Measurements from ENCODE around the gene CD109.
"Not testable (repeated sequence)": the region's sequence is repeated elsewhere in the genome, so short reads cannot be mapped to it uniquely, and the experiment has no call there.

CD109 gene

DNA sequence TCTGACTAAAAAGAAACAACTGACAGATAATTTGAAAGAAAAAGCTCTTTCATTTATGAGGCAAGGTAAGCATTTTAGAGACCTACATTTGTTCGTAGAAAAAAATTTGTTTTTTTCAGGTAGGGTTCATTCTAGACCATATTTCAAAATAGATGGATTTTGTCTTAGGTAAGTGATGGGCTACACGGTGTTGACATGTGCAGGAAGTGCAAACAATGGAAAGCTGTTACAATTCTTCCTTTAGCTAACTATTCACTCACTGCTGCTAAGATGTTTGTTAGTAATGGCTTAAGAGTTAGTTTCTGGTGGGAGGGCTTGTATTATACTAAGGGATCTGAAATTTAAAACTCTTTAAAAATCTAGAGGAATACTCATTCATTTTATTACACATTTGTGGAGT lies 96.7 kb downstream of the CD109 start:
- no peak for DNase-seq

- no peak for DNase-seq
Observed at GRCh38 chr6:73796881-73797280, 100.9 kb downstream of the CD109 start.

GRCh38 chr6:73797861-73798260 lies 101.9 kb downstream of the CD109 start:
- no peak for DNase-seq

GRCh38 chr6:73798592-73798991 lies 102.6 kb downstream of the CD109 start:
- no peak for DNase-seq

GRCh38 chr6:73800997-73801396 lies 105.0 kb downstream of the CD109 start:
- no peak for DNase-seq

DNA sequence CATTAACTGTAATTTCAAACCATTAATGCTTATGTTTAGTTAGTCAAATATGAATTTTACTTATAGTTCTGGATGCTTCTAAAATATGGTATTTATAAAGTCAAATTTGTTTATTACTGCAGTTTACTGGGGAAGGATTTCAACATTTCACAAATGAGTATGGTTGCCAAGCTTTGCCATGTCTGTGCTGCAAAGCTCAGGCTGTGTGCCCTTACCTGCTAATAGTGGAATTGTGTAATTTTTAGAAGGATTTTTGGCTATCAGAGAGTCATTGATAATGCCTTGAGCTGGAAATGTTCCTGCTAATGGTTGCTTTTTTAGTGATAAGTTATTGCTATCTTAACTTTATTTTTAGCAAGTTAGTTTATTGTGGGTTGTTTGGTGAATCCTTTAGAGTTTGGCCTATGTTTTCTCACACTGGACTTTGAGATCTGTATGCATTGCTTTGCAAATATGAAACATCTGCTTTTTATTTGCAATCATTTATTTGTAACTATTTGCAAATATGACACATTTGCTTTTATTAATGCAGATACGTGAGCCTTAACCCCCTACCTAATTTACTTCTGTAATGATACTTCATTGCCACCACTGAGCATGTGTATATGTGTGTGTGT lies 105.8 kb downstream of the CD109 start:
- DNase-seq = no peak

DNA sequence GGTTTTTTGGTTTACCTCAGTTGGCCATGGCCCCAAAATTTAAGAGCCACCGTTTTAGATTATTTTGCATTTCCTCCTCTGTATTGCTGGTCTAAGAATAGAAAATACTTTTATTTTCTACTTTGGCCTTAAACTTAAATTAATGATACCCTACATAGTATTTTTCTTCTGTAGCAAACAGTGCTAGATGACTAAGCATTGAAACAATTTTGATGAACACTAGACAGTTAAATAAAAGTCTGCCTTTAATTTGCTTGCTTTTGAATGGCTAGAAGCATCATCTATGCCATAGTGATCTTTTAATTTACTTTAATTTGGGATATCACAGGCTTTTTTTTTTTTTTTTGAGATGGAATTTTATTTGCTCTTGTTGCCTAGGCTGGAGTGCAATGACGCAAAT lies 106.4 kb downstream of the CD109 start:
- DNase-seq = no peak

DNA sequence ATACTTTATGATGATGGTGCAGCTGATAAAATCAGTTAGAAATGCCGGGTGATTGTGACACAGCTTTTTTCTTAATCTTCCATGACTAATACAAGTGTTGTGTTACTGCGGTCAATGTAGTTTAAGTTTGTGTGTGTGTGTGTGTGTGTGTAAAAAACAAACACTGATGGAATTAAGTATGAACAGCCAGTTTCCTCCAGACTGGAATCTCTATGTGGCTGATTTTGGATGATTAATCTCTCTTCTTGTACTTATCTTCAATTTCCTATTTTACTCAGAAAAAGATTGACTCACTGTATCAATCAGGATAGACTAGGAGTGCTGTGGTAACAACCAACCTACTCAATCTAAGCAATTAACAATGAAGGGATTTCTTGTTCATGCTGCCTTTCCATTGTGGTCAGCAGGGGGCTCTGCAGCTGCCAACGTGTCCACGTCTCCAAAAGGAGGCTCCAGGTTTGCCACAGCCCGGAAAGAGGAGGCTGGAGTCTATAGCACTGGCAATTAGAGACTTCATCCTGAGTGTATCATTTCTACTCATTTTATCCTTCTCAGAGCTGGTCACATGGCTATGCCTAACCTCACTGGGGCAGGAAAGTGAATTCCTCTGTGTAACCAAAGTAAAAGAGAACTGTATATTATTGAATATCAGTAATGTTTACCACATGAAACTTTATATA lies 107.7 kb downstream of the CD109 start:
- DNase-seq = peak in 2 of 3 experiments; percentile 19 to 56

DNA sequence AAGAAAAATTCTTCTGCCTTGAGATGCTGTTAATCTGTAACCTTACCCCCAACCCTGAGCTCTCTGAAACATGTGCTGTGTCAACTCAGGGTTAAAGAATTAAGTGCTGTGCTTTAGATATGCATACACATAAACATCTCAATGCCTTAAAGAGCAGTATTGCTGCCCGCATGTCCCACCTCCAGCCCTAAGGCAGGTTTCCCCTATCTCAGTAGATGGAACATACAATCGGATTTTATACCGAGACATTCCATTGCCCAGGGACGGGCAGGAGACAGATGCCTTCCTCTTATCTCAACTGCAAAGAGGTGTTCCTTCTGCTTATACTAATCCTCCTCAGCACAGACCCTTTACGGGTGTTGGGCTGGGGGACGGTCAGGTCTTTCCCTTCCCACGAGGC lies 109.2 kb downstream of the CD109 start:
- not testable (repeated sequence) for DNase-seq

GRCh38 chr6:73805982-73806381 lies 110.0 kb downstream of the CD109 start:
- DNase-seq = not testable (repeated sequence)

GRCh38 chr6:73811706-73812105 lies 115.7 kb downstream of the CD109 start:
- no peak for DNase-seq

GRCh38 chr6:73817253-73817652 lies 121.2 kb downstream of the CD109 start:
- DNase-seq = no peak

- DNase-seq = peak; percentile 19 to 74 (median 70)
Observed at GRCh38 chr6:73823046-73823735, 127.2 kb downstream of the CD109 start.

DNA sequence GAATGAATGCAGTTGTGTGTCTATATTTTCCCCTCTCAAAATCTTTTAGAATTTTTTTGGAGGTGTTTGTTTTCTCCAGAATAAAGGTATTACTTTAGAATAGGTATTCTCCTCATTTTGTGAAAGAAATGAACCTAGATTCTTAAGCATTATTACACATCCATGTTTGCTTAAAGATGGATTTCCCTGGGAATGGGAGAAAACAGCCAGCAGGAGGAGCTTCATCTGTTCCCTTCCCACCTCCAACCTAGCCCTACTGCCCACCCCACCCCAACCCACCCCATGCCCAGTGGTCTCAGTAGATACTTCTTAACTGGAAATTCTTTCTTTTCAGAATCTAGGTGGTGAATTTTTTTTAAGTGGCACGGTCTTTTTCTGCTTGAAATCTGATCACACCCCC lies 127.8 kb downstream of the CD109 start:
- DNase-seq = peak in 1 of 3 experiments; percentile 17

DNA sequence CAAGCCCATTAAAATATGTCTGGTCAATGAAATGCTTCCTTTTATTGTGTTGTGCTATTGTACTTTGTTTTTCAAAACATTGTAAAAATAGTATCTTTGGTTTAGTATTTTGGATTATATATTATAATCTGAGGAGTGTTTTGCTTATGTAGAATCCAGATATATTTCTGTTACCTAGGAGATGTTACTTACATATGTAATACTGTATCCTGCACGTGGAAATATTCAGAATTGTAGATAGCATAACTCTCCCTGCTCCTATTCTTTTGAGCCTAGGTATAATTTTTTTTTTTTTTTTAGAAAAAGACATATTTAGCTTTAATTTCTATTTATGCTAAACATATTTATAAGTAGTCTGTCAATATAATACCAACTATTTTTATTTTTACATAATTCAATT lies 130.6 kb downstream of the CD109 start:
- DNase-seq = no peak

DNA sequence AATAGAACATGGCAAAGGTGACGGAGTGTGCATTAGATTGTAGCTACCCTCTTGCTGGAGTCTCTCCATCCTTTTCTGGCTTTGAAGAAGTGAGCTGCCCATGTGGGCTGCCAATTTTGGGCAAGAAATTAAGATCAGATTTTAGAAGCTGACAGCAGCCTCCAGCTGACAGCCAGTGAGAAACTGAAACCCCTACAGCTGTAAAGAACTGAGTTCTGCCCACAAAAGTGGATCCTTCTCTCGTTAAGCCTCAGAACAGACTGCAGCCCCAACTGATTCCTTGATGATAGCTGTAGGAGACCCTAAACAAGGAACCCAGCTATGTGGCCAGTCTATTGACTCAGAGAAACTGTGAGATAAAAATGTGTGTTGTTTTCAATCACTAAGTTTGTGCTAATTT lies 134.1 kb downstream of the CD109 start:
- no peak for DNase-seq

DNA sequence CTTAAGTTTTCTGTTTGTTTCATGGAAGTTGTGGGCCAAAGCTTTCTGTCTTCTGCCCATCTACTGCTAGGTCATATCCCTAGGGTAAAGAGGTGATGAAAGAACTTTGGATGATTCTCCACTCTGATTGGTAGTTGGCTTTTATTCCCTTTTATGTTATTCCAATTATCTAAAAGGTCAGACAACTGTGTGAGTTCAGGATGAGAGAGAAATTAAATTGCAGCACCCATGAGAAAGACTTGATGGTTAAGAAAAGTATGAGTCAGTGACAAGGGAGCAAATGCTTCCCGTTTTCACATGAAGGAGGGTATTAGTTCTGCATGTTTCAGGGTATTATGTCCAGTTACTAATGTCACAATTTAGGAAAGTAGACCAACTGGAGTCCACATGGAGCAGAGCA lies 136.3 kb downstream of the CD109 start:
- no peak for DNase-seq

DNA sequence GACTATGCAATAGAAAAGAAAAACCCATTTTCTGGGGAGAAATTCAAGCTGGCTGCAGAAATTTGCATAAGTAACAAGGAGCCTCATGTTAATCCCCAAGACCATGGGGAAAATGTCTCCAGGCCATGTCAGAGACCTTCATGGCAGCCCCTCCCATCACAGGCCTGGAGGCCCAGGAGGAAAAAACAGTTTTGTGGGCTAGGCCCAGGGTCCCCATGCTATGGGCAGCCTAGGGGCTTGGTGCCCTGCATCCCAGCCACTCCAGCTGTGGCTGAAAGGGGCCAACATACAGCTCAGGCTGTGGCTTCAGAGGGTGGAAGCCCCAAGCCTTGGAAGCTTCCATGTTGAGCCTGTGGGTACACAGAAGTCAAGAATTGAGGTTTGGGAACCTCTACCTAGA lies 148.7 kb downstream of the CD109 start:
- not testable (repeated sequence) for DNase-seq

GRCh38 chr6:73851048-73851447 lies 155.0 kb downstream of the CD109 start:
- DNase-seq = not testable (repeated sequence)

DNA sequence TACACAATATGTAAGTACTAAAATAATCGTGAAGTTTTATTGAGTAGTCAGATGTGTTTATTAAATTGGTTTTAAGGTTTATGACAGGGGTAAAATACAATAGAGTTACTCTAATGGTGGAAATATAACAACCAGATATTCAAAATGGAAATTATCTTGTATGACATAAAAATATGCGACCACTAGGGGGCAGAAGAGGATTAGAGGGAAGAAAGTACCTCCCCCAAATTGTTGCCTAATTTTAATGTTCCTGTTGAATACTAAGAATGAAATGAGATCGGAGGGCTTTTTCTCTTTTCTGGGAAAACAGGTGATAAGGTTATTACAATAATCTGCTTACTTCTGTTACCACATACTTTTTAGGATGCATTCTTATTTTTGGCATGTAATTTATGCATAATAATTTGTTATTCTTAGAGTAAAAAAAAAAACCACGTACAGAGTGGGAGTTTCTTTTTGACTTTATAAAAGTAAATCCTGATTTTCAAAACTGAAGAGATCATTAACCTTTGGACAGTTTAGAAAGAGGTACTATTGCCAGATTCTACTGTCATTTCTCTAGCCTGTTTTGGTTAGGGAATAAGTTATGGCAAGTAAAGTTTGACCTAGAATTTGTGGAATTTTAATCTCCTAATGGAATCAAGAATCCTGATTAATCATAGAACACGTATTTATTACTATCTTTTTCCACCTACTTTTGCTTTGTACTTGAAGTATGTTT lies 159.2 kb downstream of the CD109 start:
- peak; percentile 4 to 75 (median 69) for DNase-seq

DNA sequence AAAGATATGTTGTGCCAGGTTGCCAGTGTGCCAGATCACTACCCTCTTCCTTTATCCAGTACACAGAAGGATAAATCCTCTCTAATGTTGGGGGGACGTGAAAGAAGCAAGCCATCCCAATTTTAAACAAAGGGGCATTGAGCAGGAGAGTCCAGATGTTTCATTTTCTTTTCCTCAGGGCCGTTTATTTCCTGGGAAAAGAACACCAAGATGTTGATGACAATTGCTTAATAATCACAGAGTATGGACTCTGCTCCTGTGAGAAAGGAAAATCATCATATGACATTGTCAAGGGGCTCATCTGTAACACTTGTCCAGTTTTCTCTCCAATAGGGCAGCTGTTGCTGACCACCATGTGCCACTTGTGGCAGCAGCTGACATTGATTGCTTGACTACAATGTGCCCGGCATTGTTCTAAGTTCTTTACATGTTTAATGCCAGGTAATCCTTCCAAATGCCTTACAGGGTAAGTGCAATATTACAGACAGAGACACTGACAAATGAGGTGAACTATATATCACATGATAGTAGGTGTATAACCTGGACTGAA lies 161.4 kb downstream of the CD109 start:
- peak in 1 of 3 experiments; percentile 6 for DNase-seq

DNA sequence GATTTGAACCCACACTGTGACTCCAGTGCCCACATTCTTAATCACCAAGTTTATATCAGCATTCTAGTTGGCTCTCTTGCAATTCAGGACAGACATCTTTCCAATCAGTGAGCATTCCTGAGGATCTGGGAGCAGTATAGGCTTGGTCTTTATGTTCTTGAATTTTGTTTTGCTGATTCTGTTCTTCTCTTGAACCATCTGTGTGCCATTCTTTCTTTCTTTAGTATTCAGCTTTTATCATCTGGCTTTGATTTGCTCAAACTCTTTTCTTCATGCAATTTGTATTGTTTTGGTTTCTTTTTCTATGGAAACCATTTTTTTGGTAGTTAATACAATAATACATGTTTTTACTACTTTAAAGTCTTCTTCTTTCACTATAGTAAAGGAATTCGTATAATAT lies 162.4 kb downstream of the CD109 start:
- DNase-seq = no peak

DNA sequence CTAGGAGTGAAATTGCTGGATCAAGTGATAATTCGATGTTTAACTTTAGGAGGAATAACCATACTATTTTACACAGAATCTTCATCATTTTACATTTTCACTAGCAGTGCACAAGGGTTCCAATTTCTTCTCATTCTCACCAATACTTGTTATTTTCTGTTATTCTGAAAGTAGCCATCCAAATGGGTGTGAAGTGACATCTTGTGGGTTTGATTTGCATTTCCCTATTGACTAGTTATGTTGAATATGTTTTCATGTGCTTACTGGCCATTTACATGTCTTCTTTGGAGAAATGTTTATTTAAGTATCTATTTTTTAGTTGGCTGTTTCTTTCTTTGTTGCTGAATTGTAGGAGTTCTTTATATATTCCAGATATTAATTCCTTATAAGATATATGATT lies 164.3 kb downstream of the CD109 start:
- no peak for DNase-seq

All from NCI-H1417 (cell line).